ENCODE measurements around the gene VIM.

DNA sequence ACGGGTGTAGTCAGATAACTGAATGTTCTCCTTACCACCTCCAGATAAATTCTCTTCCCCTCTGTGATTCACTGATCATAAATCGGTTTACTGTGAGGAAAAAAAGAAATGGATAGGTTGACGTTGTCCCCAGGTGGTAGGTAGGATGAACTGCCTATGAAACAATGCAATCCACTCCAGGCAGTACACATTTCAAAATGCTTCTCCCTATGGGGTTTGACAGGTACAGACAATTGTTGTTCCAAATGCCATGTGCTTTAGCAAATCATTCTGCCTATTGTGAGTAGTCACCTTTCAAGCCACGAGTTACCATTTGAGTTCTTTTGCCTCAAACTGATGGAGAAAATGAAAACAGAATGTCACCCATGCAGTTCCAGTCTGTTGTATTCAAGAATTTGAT lies 21.8 kb downstream of the VIM start:
- TF ChIP-seq, protein P1, sequence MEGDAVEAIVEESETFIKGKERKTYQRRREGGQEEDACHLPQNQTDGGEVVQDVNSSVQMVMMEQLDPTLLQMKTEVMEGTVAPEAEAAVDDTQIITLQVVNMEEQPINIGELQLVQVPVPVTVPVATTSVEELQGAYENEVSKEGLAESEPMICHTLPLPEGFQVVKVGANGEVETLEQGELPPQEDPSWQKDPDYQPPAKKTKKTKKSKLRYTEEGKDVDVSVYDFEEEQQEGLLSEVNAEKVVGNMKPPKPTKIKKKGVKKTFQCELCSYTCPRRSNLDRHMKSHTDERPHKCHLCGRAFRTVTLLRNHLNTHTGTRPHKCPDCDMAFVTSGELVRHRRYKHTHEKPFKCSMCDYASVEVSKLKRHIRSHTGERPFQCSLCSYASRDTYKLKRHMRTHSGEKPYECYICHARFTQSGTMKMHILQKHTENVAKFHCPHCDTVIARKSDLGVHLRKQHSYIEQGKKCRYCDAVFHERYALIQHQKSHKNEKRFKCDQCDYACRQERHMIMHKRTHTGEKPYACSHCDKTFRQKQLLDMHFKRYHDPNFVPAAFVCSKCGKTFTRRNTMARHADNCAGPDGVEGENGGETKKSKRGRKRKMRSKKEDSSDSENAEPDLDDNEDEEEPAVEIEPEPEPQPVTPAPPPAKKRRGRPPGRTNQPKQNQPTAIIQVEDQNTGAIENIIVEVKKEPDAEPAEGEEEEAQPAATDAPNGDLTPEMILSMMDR (conservative IDR thresholded peaks at IDR 0.05; ENCODE audit: low read depth in 2 of 2), result peak; percentile 47 to 69
- no peak for TF ChIP-seq POLR2AphosphoS5 (IDR thresholded peaks at IDR 0.05; ENCODE audit: low read depth)
- no peak for TF ChIP-seq EZH2 (IDR thresholded peaks at IDR 0.05; ENCODE audit: low read depth, unreplicated experiment)
- no peak for TF ChIP-seq EZH2phosphoT487 (IDR thresholded peaks at IDR 0.05; ENCODE audit: unreplicated experiment)
- TF ChIP-seq ETS1 (IDR thresholded peaks at IDR 0.05), result no peak
- TF ChIP-seq JUNB (IDR thresholded peaks at IDR 0.05; ENCODE audit: unreplicated experiment), result no peak
- no peak for TF ChIP-seq ZNF462 (CRISPR knock-in tag; IDR thresholded peaks at IDR 0.05)
- TF ChIP-seq, protein P2, sequence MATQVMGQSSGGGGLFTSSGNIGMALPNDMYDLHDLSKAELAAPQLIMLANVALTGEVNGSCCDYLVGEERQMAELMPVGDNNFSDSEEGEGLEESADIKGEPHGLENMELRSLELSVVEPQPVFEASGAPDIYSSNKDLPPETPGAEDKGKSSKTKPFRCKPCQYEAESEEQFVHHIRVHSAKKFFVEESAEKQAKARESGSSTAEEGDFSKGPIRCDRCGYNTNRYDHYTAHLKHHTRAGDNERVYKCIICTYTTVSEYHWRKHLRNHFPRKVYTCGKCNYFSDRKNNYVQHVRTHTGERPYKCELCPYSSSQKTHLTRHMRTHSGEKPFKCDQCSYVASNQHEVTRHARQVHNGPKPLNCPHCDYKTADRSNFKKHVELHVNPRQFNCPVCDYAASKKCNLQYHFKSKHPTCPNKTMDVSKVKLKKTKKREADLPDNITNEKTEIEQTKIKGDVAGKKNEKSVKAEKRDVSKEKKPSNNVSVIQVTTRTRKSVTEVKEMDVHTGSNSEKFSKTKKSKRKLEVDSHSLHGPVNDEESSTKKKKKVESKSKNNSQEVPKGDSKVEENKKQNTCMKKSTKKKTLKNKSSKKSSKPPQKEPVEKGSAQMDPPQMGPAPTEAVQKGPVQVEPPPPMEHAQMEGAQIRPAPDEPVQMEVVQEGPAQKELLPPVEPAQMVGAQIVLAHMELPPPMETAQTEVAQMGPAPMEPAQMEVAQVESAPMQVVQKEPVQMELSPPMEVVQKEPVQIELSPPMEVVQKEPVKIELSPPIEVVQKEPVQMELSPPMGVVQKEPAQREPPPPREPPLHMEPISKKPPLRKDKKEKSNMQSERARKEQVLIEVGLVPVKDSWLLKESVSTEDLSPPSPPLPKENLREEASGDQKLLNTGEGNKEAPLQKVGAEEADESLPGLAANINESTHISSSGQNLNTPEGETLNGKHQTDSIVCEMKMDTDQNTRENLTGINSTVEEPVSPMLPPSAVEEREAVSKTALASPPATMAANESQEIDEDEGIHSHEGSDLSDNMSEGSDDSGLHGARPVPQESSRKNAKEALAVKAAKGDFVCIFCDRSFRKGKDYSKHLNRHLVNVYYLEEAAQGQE (IDR thresholded peaks at IDR 0.05; ENCODE audit: unreplicated experiment), result no peak
- no peak for TF ChIP-seq ZNF331 (CRISPR knock-in tag; IDR thresholded peaks at IDR 0.05; ENCODE audit: low read depth)
- no peak for TF ChIP-seq CREB1 (CRISPR knock-in tag; IDR thresholded peaks at IDR 0.05; ENCODE audit: low read depth)
- TF ChIP-seq NANOG (IDR thresholded peaks at IDR 0.05; ENCODE audit: borderline replicate concordance), result no peak
- no peak for TF ChIP-seq STAT1 (IDR thresholded peaks at IDR 0.05; ENCODE audit: unreplicated experiment)
